Stimulated activated CD4-positive, alpha-beta T cell treated with anti-CD3 and anti-CD28 coated beads, Interleukin-12 subunit alpha, Interleukin-12 subunit beta, amount 100 ng/mL, for 24 hours (primary cell): ENCODE results near the gene RABAC1.

Experiments
- DNase-seq, 2 experiments: peaks; one replicate each; pipeline ENCODE4 v3.0.0-alpha.2; 2020; ENCODE audit warnings: low read depth in 2 of 2

Gene RABAC1

GRCh38 chr19:41928754-41929535 lies 30.2 kb downstream of the RABAC1 start:
- DNase-seq = no peak

GRCh38 chr19:41928221-41928683 lies 30.9 kb downstream of the RABAC1 start, which contains the start of gene ERFL:
ERFL (minus strand) TSS chr19:41928449; CDS start chr19:41912919, 15,530 bp downstream.
- no peak for DNase-seq

- no peak for DNase-seq
Measured at GRCh38 chr19:41927497-41928192, 31.5 kb downstream of the RABAC1 start.

- DNase-seq = no peak
Measured at GRCh38 chr19:41926763-41927496, 32.2 kb downstream of the RABAC1 start.

- DNase-seq = no peak
Measured at GRCh38 chr19:41926028-41926762, 32.9 kb downstream of the RABAC1 start.

GRCh38 chr19:41925208-41926003 lies 33.7 kb downstream of the RABAC1 start:
- DNase-seq = no peak

- no peak for DNase-seq
Measured at GRCh38 chr19:41924151-41925145, 34.7 kb downstream of the RABAC1 start.

GRCh38 chr19:41923045-41923788 lies 35.9 kb downstream of the RABAC1 start:
- no peak for DNase-seq

- no peak for DNase-seq
Measured at GRCh38 chr19:41922585-41922984, 36.5 kb downstream of the RABAC1 start.

GRCh38 chr19:41921577-41922576 lies 37.2 kb downstream of the RABAC1 start:
- no peak for DNase-seq

- DNase-seq = no peak
Measured at GRCh38 chr19:41920882-41921576, 38.1 kb downstream of the RABAC1 start.

GRCh38 chr19:41919948-41920712 lies 39.0 kb downstream of the RABAC1 start:
- no peak for DNase-seq

GRCh38 chr19:41918653-41919244 lies 40.4 kb downstream of the RABAC1 start:
- DNase-seq = no peak

- no peak for DNase-seq
Measured at GRCh38 chr19:41918095-41918494, 41.0 kb downstream of the RABAC1 start.

- no peak for DNase-seq
Measured at GRCh38 chr19:41917676-41918075, 41.4 kb downstream of the RABAC1 start.
